ENCODE measurements around the gene SDS.

DNA sequence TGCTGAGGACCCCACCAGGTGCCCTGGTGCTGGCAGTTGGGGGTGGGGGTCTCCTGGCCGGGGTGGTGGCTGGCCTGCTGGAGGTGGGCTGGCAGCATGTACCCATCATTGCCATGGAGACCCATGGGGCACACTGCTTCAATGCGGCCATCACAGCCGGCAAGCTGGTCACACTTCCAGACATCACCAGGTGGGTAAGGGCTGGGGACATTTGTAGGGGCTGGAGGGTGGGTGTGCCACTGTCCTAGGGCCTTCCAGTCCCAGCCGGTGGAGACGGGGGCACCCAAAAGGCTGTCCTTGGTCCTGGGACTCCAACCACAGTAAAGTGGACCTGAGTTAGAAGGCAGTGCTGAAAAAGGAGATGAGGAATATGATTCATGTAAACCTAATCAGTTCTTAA is 31.7 kb upstream of the SDS start:
- TF ChIP-seq POLR2A (IDR thresholded peaks at IDR 0.05; ENCODE audit: low read length) (no peak), GATA1 (IDR thresholded peaks at IDR 0.05; ENCODE audit: low read depth, low read length) (no peak)

Data from erythroblast (primary cell).